K562 (cell line): ENCODE data around the gene MYLK4. TPM values are rescaled to one million over a fixed set of nuclear protein-coding genes. Genes with fewer than 3 reads are reported as not detected.

Experiments
- ARID4B ChIP-seq: sonication (generic); formaldehyde crosslinking; IDR thresholded peaks from 2 replicates; pipeline ENCODE4 v1.8.0; 2022; ENCODE audit warnings: mild to moderate bottlenecking, missing genetic modification reagents
- HCFC1 ChIP-seq: IDR thresholded peaks from 2 replicates; pipeline ENCODE4 v1.6.1; 2012; ENCODE audit warnings: low read depth, low read length, improper control_type of control experiment
- NR3C1 ChIP-seq: sonication (generic); formaldehyde crosslinking; IDR thresholded peaks from 2 replicates; pipeline ENCODE4 v1.8.1; 2022; ENCODE audit warnings: missing genetic modification reagents
- PHF8 ChIP-seq: fragments of 200-600 bp; sonication (generic); IDR thresholded peaks from 2 replicates; pipeline ENCODE4 v1.6.1; 2012; ENCODE audit warnings: mixed run types, mild to moderate bottlenecking, inconsistent platforms, low read length, moderate library complexity, borderline replicate concordance
- RB1 ChIP-seq: fragments of 450-650 bp; IDR thresholded peaks from 2 replicates; pipeline ENCODE4 v1.6.1; 2017; ENCODE audit warnings: low read depth, mild to moderate bottlenecking
- RBBP5 ChIP-seq: fragments of 200-600 bp; sonication (generic); IDR thresholded peaks from 2 replicates; pipeline ENCODE4 v1.6.1; 2012; ENCODE audit warnings: borderline replicate concordance, mild to moderate bottlenecking, low read length, control low read depth, inconsistent platforms; ENCODE audit not compliant: insufficient read depth, poor library complexity, severe bottlenecking
- ZNF146 ChIP-seq: IDR thresholded peaks from one replicate; pipeline ENCODE4 v1.6.1; 2018; ENCODE audit warnings: missing compliant biosample characterization; ENCODE audit not compliant: unreplicated experiment
- ZNF197 ChIP-seq: fragments of 200-800 bp; sonication (Bioruptor generic); IDR thresholded peaks from 2 replicates; pipeline ENCODE4 v1.6.1; 2016; ENCODE audit warnings: low read depth, missing genetic modification characterization, missing compliant biosample characterization
- ZNF263 ChIP-seq: sonication (generic); formaldehyde crosslinking; IDR thresholded peaks from 2 replicates; pipeline ENCODE4 v1.8.0; 2022; ENCODE audit warnings: mild to moderate bottlenecking, missing genetic modification reagents, borderline replicate concordance
- polyA plus RNA-seq, 8 experiments: library from polyadenylated mRNA; depleted of rRNA in 4 of 8; stranded (reverse) in 5 of 8; unstranded in 3 of 8; fragments of >200 nt; fragmentation: Nextera tagmentation in 2 of 8; fragmentation: Illumina TruSeq in 1 of 8; extraction: Ambion mirVana in 2 of 8; extraction: Trizol in 1 of 8; gene quantifications; 2 replicates each; pipeline versions ENCODE4 v1.2.1 to v1.2.3, GENCODE V29; 2011 to 2014; ENCODE audit warnings: inconsistent platforms in 1 of 8, missing spikeins in 1 of 8
- total RNA-seq, 7 experiments: library from RNA; depleted of rRNA in 6 of 7; stranded (reverse); fragments of >200 nt in 6 of 7; fragmentation: Illumina TruSeq in 2 of 7; extraction: Trizol in 2 of 7; gene quantifications; 2 replicates each; pipeline versions ENCODE4 v1.2.1 to v1.2.3, GENCODE V29; 2011 to 2021; ENCODE audit warnings: low replicate concordance in 1 of 7
- TF ChIP-seq, protein P1 (sequence below), 2 experiments: fragments of 450-650 bp; formaldehyde crosslinking in 1 of 2; IDR thresholded peaks; 2 replicates each; pipeline versions ENCODE4 v1.4.0 to v1.6.1; 2014 to 2020; ENCODE audit warnings: mild to moderate bottlenecking in 2 of 2, borderline replicate concordance in 1 of 2, low read depth in 1 of 2
- TF ChIP-seq, protein P2 (sequence below): fragments of 250-450 bp; sonication (Bioruptor Pico); IDR thresholded peaks from 2 replicates; pipeline ENCODE4 v1.4.0; 2020; ENCODE audit warnings: mild to moderate bottlenecking

The MYLK4 gene
- total and polyA plus RNA-seq, 9 of the 15 experiments (the other 6 are each of a cell fraction or from before 2014, with no cell fraction given) = 0.01 to 0.15 (median 0.06) TPM

DNA sequence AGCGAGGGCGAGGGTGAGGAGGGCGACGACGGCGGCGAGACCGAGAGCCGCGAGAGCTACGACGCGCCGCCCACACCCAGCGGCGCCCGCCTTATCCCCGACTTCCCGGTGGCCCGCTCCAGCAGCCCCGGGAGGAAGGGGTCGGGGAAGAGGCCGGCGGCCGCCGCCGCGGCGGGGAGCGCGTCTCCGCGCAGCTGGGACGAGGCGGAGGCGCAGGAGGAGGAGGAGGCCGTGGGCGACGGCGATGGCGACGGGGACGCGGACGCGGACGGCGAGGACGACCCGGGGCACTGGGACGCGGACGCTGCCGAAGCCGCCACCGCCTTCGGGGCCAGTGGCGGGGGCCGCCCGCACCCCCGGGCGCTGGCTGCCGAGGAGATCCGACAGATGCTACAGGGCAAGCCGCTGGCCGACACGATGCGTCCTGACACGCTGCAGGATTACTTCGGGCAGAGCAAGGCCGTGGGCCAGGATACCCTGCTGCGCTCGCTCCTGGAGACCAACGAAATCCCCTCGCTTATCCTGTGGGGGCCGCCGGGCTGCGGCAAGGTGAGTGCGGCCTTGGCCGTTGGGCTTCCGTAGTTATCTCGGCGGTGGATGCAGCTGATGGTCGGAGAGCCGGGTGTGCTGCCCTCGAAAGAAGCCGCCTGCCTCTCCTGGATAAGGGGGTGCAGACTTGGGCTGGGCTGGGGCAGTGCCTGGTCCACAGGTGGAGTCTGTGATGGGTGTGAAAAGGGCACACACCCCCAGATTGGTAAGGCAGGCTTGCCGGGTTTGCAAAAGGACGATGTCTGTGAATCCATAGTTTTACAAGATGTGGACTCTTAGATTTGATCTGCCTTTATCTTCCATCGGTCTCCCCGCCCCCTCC, 15.4 kb upstream of the MYLK4 start (continued):
- TF ChIP-seq ARID4B (CRISPR knock-in tag) (peak; percentile 82; the same call in 1 of the 2 replicates), RBBP5 (peak; percentile 91), HCFC1 (peak; percentile 36; the same call in 1 of the 2 replicates), ZNF263 (CRISPR knock-in tag) (peak; percentile 65; the same call in 1 of the 2 replicates), NR3C1 (CRISPR knock-in tag) (0 out of 2 replicates have a peak, but pooled peaks have one; percentile 53), ZNF146 (peak; percentile 6), RB1 (peak; percentile 30; the same call in 1 of the 2 replicates), PHF8 (peak; percentile 38; the same call in 1 of the 2 replicates), ZNF197 (CRISPR knock-in tag) (no peak)
- TF ChIP-seq, protein P1, sequence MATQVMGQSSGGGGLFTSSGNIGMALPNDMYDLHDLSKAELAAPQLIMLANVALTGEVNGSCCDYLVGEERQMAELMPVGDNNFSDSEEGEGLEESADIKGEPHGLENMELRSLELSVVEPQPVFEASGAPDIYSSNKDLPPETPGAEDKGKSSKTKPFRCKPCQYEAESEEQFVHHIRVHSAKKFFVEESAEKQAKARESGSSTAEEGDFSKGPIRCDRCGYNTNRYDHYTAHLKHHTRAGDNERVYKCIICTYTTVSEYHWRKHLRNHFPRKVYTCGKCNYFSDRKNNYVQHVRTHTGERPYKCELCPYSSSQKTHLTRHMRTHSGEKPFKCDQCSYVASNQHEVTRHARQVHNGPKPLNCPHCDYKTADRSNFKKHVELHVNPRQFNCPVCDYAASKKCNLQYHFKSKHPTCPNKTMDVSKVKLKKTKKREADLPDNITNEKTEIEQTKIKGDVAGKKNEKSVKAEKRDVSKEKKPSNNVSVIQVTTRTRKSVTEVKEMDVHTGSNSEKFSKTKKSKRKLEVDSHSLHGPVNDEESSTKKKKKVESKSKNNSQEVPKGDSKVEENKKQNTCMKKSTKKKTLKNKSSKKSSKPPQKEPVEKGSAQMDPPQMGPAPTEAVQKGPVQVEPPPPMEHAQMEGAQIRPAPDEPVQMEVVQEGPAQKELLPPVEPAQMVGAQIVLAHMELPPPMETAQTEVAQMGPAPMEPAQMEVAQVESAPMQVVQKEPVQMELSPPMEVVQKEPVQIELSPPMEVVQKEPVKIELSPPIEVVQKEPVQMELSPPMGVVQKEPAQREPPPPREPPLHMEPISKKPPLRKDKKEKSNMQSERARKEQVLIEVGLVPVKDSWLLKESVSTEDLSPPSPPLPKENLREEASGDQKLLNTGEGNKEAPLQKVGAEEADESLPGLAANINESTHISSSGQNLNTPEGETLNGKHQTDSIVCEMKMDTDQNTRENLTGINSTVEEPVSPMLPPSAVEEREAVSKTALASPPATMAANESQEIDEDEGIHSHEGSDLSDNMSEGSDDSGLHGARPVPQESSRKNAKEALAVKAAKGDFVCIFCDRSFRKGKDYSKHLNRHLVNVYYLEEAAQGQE (IDR thresholded peaks at IDR 0.05; ENCODE audit: borderline replicate concordance) = no peak
- TF ChIP-seq, protein P1 (CRISPR knock-in tag; IDR thresholded peaks at IDR 0.05; ENCODE audit: low read depth) = no peak
- TF ChIP-seq, protein P2, sequence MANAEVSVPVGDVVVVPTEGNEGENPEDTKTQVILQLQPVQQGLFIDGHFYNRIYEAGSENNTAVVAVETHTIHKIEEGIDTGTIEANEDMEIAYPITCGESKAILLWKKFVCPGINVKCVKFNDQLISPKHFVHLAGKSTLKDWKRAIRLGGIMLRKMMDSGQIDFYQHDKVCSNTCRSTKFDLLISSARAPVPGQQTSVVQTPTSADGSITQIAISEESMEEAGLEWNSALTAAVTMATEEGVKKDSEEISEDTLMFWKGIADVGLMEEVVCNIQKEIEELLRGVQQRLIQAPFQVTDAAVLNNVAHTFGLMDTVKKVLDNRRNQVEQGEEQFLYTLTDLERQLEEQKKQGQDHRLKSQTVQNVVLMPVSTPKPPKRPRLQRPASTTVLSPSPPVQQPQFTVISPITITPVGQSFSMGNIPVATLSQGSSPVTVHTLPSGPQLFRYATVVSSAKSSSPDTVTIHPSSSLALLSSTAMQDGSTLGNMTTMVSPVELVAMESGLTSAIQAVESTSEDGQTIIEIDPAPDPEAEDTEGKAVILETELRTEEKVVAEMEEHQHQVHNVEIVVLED = peak; percentile 24; the same call in 1 of the 2 replicates
